ENCODE measurements around the gene MACROD2.

- TF ChIP-seq KLF16 (tag by site-specific recombination; IDR thresholded peaks at IDR 0.05), result no peak
- no peak for TF ChIP-seq ELK4 (IDR thresholded peaks at IDR 0.05; ENCODE audit: borderline replicate concordance, low read depth, low read length)
Measured at GRCh38 chr20:15098351-15098750, 1103.0 kb downstream of the MACROD2 start.
